Cardiac fibroblast (primary cell): Measurements from ENCODE around the gene IFT52.
A peak's percentile ranks its signal among the peaks of the same experiment; 100 is the strongest.

ENCODE experiments used
- DNase-seq, 2 donors: peaks; one replicate each; pipeline versions ENCODE4 v3.0.0 to v3.0.0-alpha.2; 2010; ENCODE audit warnings: low read depth in 2 of 2
- H3K4me3 ChIP-seq, 2 donors: replicated peaks in 1 of 2; 1 replicate in 1 of 2; 2 replicates in 1 of 2; pipeline ENCODE4 v1.5.1; 2011; ENCODE audit warnings: low read depth in 2 of 2, low read length in 2 of 2, mild to moderate bottlenecking in 2 of 2, moderate library complexity in 1 of 2
- TF ChIP-seq, protein P1 (sequence below): IDR thresholded peaks from one replicate; pipeline ENCODE4 v1.5.1; 2011; ENCODE audit warnings: low read depth, mild to moderate bottlenecking, low read length, inconsistent platforms

Gene IFT52

DNA sequence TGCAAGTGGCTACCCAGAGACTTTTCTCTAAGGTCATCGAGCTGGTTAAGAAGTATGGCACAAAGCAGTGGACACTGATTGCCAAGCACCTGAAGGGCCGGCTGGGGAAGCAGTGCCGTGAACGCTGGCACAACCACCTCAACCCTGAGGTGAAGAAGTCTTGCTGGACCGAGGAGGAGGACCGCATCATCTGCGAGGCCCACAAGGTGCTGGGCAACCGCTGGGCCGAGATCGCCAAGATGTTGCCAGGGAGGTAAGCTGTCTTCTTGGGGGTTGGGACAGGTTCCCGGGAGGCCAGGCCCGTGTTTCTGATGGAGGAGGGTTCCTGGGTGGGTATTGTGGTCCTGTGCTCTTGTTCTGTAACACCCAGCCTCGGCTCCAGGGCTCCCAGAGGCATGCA, 96.1 kb downstream of the IFT52 start:
- TF ChIP-seq, protein P1, sequence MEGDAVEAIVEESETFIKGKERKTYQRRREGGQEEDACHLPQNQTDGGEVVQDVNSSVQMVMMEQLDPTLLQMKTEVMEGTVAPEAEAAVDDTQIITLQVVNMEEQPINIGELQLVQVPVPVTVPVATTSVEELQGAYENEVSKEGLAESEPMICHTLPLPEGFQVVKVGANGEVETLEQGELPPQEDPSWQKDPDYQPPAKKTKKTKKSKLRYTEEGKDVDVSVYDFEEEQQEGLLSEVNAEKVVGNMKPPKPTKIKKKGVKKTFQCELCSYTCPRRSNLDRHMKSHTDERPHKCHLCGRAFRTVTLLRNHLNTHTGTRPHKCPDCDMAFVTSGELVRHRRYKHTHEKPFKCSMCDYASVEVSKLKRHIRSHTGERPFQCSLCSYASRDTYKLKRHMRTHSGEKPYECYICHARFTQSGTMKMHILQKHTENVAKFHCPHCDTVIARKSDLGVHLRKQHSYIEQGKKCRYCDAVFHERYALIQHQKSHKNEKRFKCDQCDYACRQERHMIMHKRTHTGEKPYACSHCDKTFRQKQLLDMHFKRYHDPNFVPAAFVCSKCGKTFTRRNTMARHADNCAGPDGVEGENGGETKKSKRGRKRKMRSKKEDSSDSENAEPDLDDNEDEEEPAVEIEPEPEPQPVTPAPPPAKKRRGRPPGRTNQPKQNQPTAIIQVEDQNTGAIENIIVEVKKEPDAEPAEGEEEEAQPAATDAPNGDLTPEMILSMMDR: no peak
- no peak overlapping the region for H3K4me3 ChIP-seq
- DNase-seq: no peak

DNA sequence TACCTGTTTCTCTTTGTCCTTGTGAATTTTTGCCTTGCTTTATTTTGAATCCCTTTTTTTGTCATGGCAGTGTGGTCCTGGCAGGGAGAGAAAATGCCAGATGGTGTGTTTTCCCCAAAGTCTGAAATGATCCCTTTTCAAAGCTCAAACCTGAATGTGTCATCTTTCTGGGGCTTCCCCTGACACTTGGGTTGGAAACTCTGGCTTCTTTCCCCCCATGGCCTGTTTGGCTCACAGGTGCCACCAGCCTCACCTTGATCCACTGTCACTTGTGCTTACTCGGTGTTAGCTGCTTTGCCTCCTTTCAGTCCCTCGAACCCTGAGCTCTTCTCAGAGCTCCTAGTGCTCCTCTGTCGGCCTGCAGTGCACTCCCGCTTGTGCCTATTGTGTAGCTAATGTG, 98.4 kb downstream of the IFT52 start:
- H3K4me3 ChIP-seq: no peak overlapping the region
- no peak for DNase-seq
- TF ChIP-seq, protein P1: no peak

DNA sequence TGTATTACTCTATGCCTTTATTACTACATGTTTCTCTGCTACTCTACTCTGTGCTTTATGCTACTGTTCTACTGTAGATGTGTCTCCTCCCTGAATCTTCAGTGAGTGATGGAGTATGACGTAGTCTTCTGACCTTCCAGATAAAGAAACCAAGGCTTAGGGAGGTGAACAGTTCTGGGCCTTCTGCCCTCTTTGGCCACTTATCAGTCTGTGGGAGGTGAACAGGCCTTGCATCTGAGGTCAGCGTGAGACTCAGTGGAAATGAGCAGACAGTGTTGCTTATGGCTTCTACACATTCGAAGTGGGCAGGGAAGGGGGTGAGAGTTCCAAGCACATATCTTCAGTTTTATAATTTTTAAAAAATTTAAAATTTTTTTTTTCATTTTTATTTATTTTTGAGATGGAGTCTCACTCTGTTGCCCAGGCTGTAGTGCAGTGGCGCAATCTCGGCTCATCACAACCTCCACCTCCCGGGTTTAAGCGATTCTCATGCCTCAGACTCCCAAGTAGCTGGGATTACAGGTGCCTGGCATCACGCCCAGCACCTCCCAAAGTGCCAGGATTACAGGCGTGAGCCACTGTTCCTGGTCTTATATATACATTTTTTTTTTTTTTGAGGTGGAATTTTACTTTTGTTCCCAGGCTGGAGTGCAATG, 100.3 kb downstream of the IFT52 start:
- TF ChIP-seq, protein P1: no peak
- no peak overlapping the region for H3K4me3 ChIP-seq
- DNase-seq: no peak

DNA sequence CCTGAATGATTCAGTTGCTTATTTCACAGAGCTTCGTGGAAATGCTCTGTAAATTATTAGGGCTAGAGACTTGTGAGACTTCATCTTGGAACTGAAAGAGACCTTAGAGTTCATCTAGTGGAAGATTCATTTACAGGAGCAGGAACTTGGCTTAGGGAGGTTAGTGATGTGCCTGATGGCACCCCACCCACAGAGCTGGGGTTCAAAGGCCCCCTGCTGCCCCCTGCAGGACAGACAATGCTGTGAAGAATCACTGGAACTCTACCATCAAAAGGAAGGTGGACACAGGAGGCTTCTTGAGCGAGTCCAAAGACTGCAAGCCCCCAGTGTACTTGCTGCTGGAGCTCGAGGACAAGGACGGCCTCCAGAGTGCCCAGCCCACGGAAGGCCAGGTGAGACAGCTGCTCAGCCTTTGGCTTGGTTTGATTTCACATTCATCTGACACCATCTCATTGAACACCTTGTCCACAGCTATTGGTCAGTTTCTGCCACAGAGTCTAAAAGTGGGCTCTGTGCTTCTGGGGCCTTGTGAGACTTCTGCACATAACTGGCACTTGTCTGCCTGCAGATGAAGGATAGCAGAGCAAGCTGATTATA, 101.3 kb downstream of the IFT52 start:
- TF ChIP-seq, protein P1: peak; percentile 73
- H3K4me3 ChIP-seq: no peak overlapping the region
- DNase-seq: peak; percentile 56

DNA sequence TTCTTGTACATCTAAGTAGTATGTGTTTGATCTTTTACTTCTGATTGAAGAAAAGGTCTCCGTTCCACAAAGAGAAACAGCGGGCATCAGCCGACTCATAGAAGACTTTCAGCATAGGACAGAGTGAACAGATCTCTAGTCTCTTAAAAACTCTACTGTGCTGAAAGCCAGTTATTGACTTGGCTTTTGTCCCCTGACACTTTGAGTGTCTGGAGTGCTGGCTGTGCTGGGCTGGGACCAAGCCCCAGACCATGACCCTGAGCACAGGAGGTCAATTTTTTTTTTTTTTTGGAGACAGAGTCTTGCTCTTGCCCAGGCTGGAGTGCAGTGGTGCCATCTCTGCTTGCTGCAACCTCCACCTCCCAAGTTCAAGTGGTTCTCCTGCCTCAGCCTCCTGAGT, 104.0 kb downstream of the IFT52 start:
- TF ChIP-seq, protein P1: no peak

DNA sequence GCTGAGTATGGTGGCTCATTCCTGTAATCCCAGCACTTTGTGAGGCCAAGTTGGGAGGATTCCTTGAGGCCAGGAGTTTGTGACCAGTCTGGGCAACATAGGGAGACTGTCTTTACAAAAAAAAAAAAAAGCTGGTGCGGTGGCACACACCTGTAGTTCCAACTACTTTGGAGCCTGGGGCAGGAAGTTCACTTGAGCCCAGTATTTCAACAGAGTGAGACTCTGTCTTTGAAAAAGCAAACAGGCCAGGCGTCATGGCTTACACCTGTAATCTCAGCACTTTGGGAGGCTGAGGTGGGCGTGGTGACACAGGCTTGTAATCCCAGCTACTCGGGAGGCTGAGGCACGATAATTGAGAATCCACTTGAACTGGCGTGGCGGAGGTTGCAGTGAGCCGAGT, 104.8 kb downstream of the IFT52 start:
- DNase-seq: no peak
- TF ChIP-seq, protein P1: no peak

More for the DNA sequence above, 104.0 kb downstream of the IFT52 start:
- no peak for DNase-seq
- no peak overlapping the region for H3K4me3 ChIP-seq

More for the DNA sequence above, 104.8 kb downstream of the IFT52 start:
- H3K4me3 ChIP-seq: no peak overlapping the region
